Astrocyte (in vitro differentiated cells and primary cell): Measurements from ENCODE around the gene SMIM17. TPM values are rescaled to one million over a fixed set of nuclear protein-coding genes. Genes with fewer than 3 reads are reported as not detected.

ENCODE experiments used
- DNase-seq: peaks from one replicate; pipeline ENCODE4 v3.0.0-alpha.2; 2010; ENCODE audit warnings: low read depth
- FAIRE-seq: peaks from 2 replicates; lab custom pipeline; 2011; peaks lifted over from hg19 to GRCh38; lab: Jason Lieb, UNC
- H2AFZ ChIP-seq: 2 replicates; pipeline ENCODE4 v1.6.0; 2012; ENCODE audit warnings: low read depth, low read length, inconsistent platforms
- H3K27ac ChIP-seq: 2 replicates; pipeline ENCODE4 v1.5.1; 2011; ENCODE audit warnings: low read depth, low read length, inconsistent platforms
- H3K27me3 ChIP-seq: 2 replicates; pipeline ENCODE4 v1.6.0; 2011; ENCODE audit warnings: low read length, inconsistent platforms; ENCODE audit not compliant: insufficient read depth
- H3K36me3 ChIP-seq: 2 replicates; pipeline ENCODE4 v1.5.1; 2011; ENCODE audit warnings: low read length, inconsistent platforms; ENCODE audit not compliant: insufficient read depth
- H3K4me1 ChIP-seq: 2 replicates; pipeline ENCODE4 v1.5.1; 2011; ENCODE audit warnings: low read length, inconsistent platforms; ENCODE audit not compliant: insufficient read depth
- H3K4me2 ChIP-seq: 2 replicates; pipeline ENCODE4 v1.6.0; 2012; ENCODE audit warnings: low read length, inconsistent platforms
- H3K4me3 ChIP-seq: 2 replicates; pipeline ENCODE4 v1.5.1; 2011; ENCODE audit warnings: low read depth, mild to moderate bottlenecking, low read length, inconsistent platforms; ENCODE audit not compliant: insufficient read depth
- H3K79me2 ChIP-seq: 2 replicates; pipeline ENCODE4 v1.6.0; 2012; ENCODE audit warnings: mild to moderate bottlenecking, low read length, inconsistent platforms; ENCODE audit not compliant: insufficient read depth
- H3K9ac ChIP-seq: 2 replicates; pipeline ENCODE4 v1.6.0; 2012; ENCODE audit warnings: mild to moderate bottlenecking, low read length, inconsistent platforms
- H3K9me3 ChIP-seq: 2 replicates; pipeline ENCODE4 v1.5.1; 2012; ENCODE audit warnings: low read depth, mild to moderate bottlenecking, low read length, inconsistent platforms; ENCODE audit not compliant: insufficient read depth
- H4K20me1 ChIP-seq: 2 replicates; pipeline ENCODE4 v1.6.0; 2012; ENCODE audit warnings: low read length, inconsistent platforms; ENCODE audit not compliant: insufficient read depth
- H3K27ac Mint-ChIP-seq: one replicate; pipeline ENCODE4 v1.8.0; 2021; ENCODE audit warnings: mild to moderate bottlenecking, mixed read lengths; ENCODE audit not compliant: unreplicated experiment
- H3K27me3 Mint-ChIP-seq: one replicate; pipeline ENCODE4 v1.8.0; 2021; ENCODE audit warnings: low read depth, mixed read lengths; ENCODE audit not compliant: unreplicated experiment
- H3K36me3 Mint-ChIP-seq: one replicate; pipeline ENCODE4 v1.8.0; 2021; ENCODE audit warnings: low read depth, mixed read lengths; ENCODE audit not compliant: unreplicated experiment
- H3K4me1 Mint-ChIP-seq: one replicate; pipeline ENCODE4 v1.8.0; 2021; ENCODE audit warnings: low read depth, mixed read lengths; ENCODE audit not compliant: unreplicated experiment
- H3K4me3 Mint-ChIP-seq: one replicate; pipeline ENCODE4 v1.8.0; 2021; ENCODE audit warnings: mild to moderate bottlenecking, moderate library complexity, mixed read lengths; ENCODE audit not compliant: unreplicated experiment
- H3K9me3 Mint-ChIP-seq: one replicate; pipeline ENCODE4 v1.8.0; 2021; ENCODE audit warnings: mild to moderate bottlenecking, mixed read lengths; ENCODE audit not compliant: unreplicated experiment
- CTCF ChIP-seq: IDR thresholded peaks from 2 replicates; pipeline ENCODE4 v1.5.1; 2011; ENCODE audit warnings: low read depth, mild to moderate bottlenecking, inconsistent platforms, low read length, moderate library complexity; ENCODE audit not compliant: insufficient read depth
- EZH2 ChIP-seq: IDR thresholded peaks from 2 replicates; pipeline ENCODE4 v1.6.1; 2012; ENCODE audit warnings: mild to moderate bottlenecking, low read length, inconsistent platforms; ENCODE audit not compliant: insufficient read depth
- total RNA-seq: library from RNA; stranded (reverse); gene quantifications from 2 replicates; pipeline ENCODE4 v1.2.1, GENCODE V29; 2021

SMIM17 gene
- total RNA-seq, 1 donor from 2014 or later: 0.27 TPM

- Histone ChIP-seq H2AFZ (peak within 1 kb of the TSS; percentile 96), H3K27me3 (no peaks in the 10 kb centered on the region), H3K9ac (peak within 1 kb of the TSS; percentile 92), H4K20me1 (peaks cover 18% of the 10 kb centered on the region), H3K79me2 (peaks cover 43% of the 10 kb centered on the region), H3K9me3 (peaks cover 4% of the 10 kb centered on the region), H3K4me3 (peak within 1 kb of the TSS; percentile 96), H3K36me3 (peaks cover 3% of the 10 kb centered on the region), H3K27ac (peak within 1 kb of the TSS; percentile 31), H3K4me1 (peaks cover 11% of the 10 kb centered on the region), H3K4me2 (peak within 1 kb of the TSS; percentile 100)
- Mint-ChIP-seq H3K4me1 (peaks cover 12% of the 10 kb centered on the region), H3K27ac (peak within 1 kb of the TSS; percentile 95), H3K36me3 (peaks cover 25% of the 10 kb centered on the region), H3K4me3 (peak within 1 kb of the TSS; percentile 100), H3K9me3 (peaks cover 23% of the 10 kb centered on the region), H3K27me3 (peaks cover 2% of the 10 kb centered on the region)
- TF ChIP-seq EZH2: no peak
- TF ChIP-seq CTCF: no peak
- FAIRE-seq: no peak
- DNase-seq: peak; percentile 66
Measured at GRCh38 chr19:56594783-56595547, 48.0 kb upstream of the SMIM17 start, which contains the start of gene ZNF71. Gene ZNF71 (plus strand): TSS chr19:56595302. CDS start chr19:56601559, 6,257 bp downstream.

GRCh38 chr19:56595548-56595899 lies 47.4 kb upstream of the SMIM17 start:
- no peak for FAIRE-seq
- no peak for TF ChIP-seq EZH2
- TF ChIP-seq CTCF: no peak

GRCh38 chr19:56596676-56597075 lies 46.3 kb upstream of the SMIM17 start:
- peaks cover 17% of the 10 kb centered on the region for H3K4me1 Mint-ChIP-seq
- Histone ChIP-seq H3K27me3 (no peaks in the 10 kb centered on the region), H3K4me1 (peaks cover 11% of the 10 kb centered on the region), H3K9ac (no peak overlapping the region), H3K4me3 (no peak overlapping the region), H3K9me3 (no peaks in the 10 kb centered on the region), H3K4me2 (peak overlapping the region; percentile 100), H2AFZ (no peak overlapping the region), H3K79me2 (peaks cover 56% of the 10 kb centered on the region), H4K20me1 (peaks cover 30% of the 10 kb centered on the region), H3K27ac (no peak overlapping the region), H3K36me3 (peaks cover 3% of the 10 kb centered on the region)
- H3K4me3 Mint-ChIP-seq: no peak overlapping the region
- peaks cover 21% of the 10 kb centered on the region for H3K9me3 Mint-ChIP-seq
- no peak overlapping the region for H3K27ac Mint-ChIP-seq
- no peaks in the 10 kb centered on the region for H3K27me3 Mint-ChIP-seq
- DNase-seq (no peak), FAIRE-seq (no peak)
- peaks cover 36% of the 10 kb centered on the region for H3K36me3 Mint-ChIP-seq
- TF ChIP-seq EZH2: no peak
- no peak for TF ChIP-seq CTCF

More at GRCh38 chr19:56595548-56595899, 47.4 kb upstream of the SMIM17 start:
- peaks cover 27% of the 10 kb centered on the region for H3K36me3 Mint-ChIP-seq
- Histone ChIP-seq H3K27ac (peak overlapping the region; percentile 31), H4K20me1 (peaks cover 20% of the 10 kb centered on the region), H3K36me3 (peaks cover 3% of the 10 kb centered on the region), H3K79me2 (peaks cover 45% of the 10 kb centered on the region), H3K9ac (peak overlapping the region; percentile 92), H3K27me3 (no peaks in the 10 kb centered on the region), H3K4me2 (peak overlapping the region; percentile 100), H2AFZ (peak overlapping the region; percentile 96), H3K4me3 (peak overlapping the region; percentile 96), H3K4me1 (peaks cover 11% of the 10 kb centered on the region), H3K9me3 (no peaks in the 10 kb centered on the region)
- peaks cover 2% of the 10 kb centered on the region for H3K27me3 Mint-ChIP-seq
- H3K27ac Mint-ChIP-seq: peak overlapping the region; percentile 95
- peak overlapping the region; percentile 100 for H3K4me3 Mint-ChIP-seq
- peaks cover 23% of the 10 kb centered on the region for H3K9me3 Mint-ChIP-seq
- peak; percentile 28 for DNase-seq
- H3K4me1 Mint-ChIP-seq: peaks cover 12% of the 10 kb centered on the region
